SK-N-SH (cell line): ENCODE data around the gene LARP1B. TPM values are rescaled to one million over a fixed set of nuclear protein-coding genes. Genes with fewer than 3 reads are reported as not detected.

Source experiments
- CTCF ChIA-PET: fragments of 300-600, 350-600 bp; formaldehyde crosslinking; extraction: SDS; loops from one replicate; lab custom pipeline; 2021; lab: Yijun Ruan, JAX
- POLR2A ChIA-PET: fragments of 350-600 bp; sonication (Branson Sonifier 250); formaldehyde crosslinking; extraction: SDS; loops from one replicate; lab custom pipeline; 2020; ENCODE audit warnings: antibody characterized with exemption, inconsistent platforms; lab: Yijun Ruan, JAX
- DNase-seq: peaks from one replicate; pipeline ENCODE4 v3.0.0; 2012
- H2AFZ ChIP-seq: fragments of 200-600 bp; sonication (generic); 2 replicates; pipeline ENCODE4 v1.8.1; 2016; ENCODE audit warnings: antibody characterized with exemption, mild to moderate bottlenecking, low read depth
- H3F3A ChIP-seq: fragments of 200-600 bp; sonication (generic); replicated peaks from 2 replicates; pipeline ENCODE3; 2016; ENCODE audit warnings: antibody characterized with exemption, mild to moderate bottlenecking; ENCODE audit not compliant: insufficient read depth
- H3K27ac ChIP-seq, 2 experiments: fragments of 200-500 bp in 1 of 2; fragments of 200-600 bp in 1 of 2; sonication (Bioruptor generic) in 1 of 2; sonication (generic), shearing (Covaris generic) in 1 of 2; 2 replicates each; pipeline versions ENCODE4 v1.5.1 to v1.6.1; 2014 to 2016; ENCODE audit warnings: low read depth in 2 of 2, inconsistent platforms in 1 of 2, low read length in 1 of 2, mild to moderate bottlenecking in 1 of 2, mixed read lengths in 1 of 2
- H3K27me3 ChIP-seq: fragments of 200-600 bp; sonication (generic), shearing (Covaris generic); 2 replicates; pipeline ENCODE4 v1.6.1; 2016; ENCODE audit warnings: mixed run types; ENCODE audit not compliant: insufficient read depth
- H3K36me3 ChIP-seq, 2 experiments: fragments of 200-500 bp in 1 of 2; fragments of 200-600 bp in 1 of 2; sonication (Bioruptor generic) in 1 of 2; sonication (generic) in 1 of 2; replicated peaks in 1 of 2; 2 replicates each; pipeline versions ENCODE3 to v1.5.1; 2014 to 2016; ENCODE audit warnings: low read length in 1 of 2, mild to moderate bottlenecking in 1 of 2; ENCODE audit not compliant: insufficient read depth in 2 of 2, control insufficient read depth in 1 of 2
- H3K4me1 ChIP-seq, 2 experiments: fragments of 200-500 bp in 1 of 2; fragments of 200-600 bp in 1 of 2; sonication (Bioruptor generic) in 1 of 2; sonication (generic), shearing (Covaris generic) in 1 of 2; 2 replicates each; pipeline versions ENCODE4 v1.5.1 to v1.6.1; 2014 to 2016; ENCODE audit warnings: low read depth in 1 of 2, low read length in 1 of 2, mixed run types in 1 of 2; ENCODE audit not compliant: insufficient read depth in 2 of 2, control insufficient read depth in 1 of 2
- H3K4me2 ChIP-seq: fragments of 200-600 bp; sonication (generic), shearing (Covaris generic); 2 replicates; pipeline ENCODE4 v1.6.1; 2017; ENCODE audit warnings: mixed run types
- H3K4me3 ChIP-seq, 2 experiments: fragments of 200-500 bp in 1 of 2; fragments of 200-600 bp in 1 of 2; sonication (Bioruptor generic) in 1 of 2; sonication (generic), shearing (Covaris generic) in 1 of 2; 2 replicates each; pipeline versions ENCODE4 v1.5.1 to v1.8.1; 2014 to 2016; ENCODE audit warnings: low read depth in 2 of 2, inconsistent platforms in 1 of 2, low read length in 1 of 2, mild to moderate bottlenecking in 1 of 2, mixed read lengths in 1 of 2, moderate library complexity in 1 of 2
- H3K79me2 ChIP-seq: fragments of 200-600 bp; sonication (generic); 2 replicates; pipeline ENCODE4 v1.8.1; 2017; ENCODE audit warnings: mild to moderate bottlenecking; ENCODE audit not compliant: insufficient read depth
- H3K9ac ChIP-seq: fragments of 200-600 bp; sonication (generic); 2 replicates; pipeline ENCODE4 v1.6.1; 2017; ENCODE audit warnings: mixed run types
- H3K9me2 ChIP-seq: fragments of 200-600 bp; sonication (generic); 2 replicates; pipeline ENCODE4 v1.6.1; 2017; ENCODE audit warnings: mixed run types
- H3K9me3 ChIP-seq: fragments of 200-600 bp; sonication (generic); 2 replicates; pipeline ENCODE4 v1.6.1; 2017; ENCODE audit warnings: mixed run types, mild to moderate bottlenecking, moderate library complexity
- H4K20me1 ChIP-seq: fragments of 200-600 bp; sonication (generic); 2 replicates; pipeline ENCODE4 v1.6.1; 2017; ENCODE audit warnings: mild to moderate bottlenecking, mixed run types; ENCODE audit not compliant: insufficient read depth
- CHD2 ChIP-seq: fragments of 150-350 bp; IDR thresholded peaks from 2 replicates; pipeline ENCODE4 v1.6.1; 2018; ENCODE audit warnings: low read length; ENCODE audit not compliant: partially characterized antibody
- EP300 ChIP-seq, 2 experiments: IDR thresholded peaks; 2 replicates each; pipeline versions ENCODE4 v1.4.0 to v1.6.1; 2012; ENCODE audit warnings: borderline replicate concordance in 1 of 2, low read depth in 1 of 2, low read length in 1 of 2
- FOXJ3 ChIP-seq: sonication (generic); formaldehyde crosslinking; IDR thresholded peaks from 2 replicates; pipeline ENCODE4 v1.5.1; 2020; ENCODE audit warnings: mild to moderate bottlenecking, missing genetic modification reagents
- GABPA ChIP-seq: IDR thresholded peaks from 2 replicates; pipeline ENCODE4 v1.4.0; 2012; ENCODE audit warnings: low read depth, mild to moderate bottlenecking
- IRF3 ChIP-seq: fragments of 150-350 bp; IDR thresholded peaks from 2 replicates; pipeline ENCODE4 v1.6.1; 2016; ENCODE audit warnings: mild to moderate bottlenecking, low read depth, low read length
- JUND ChIP-seq: IDR thresholded peaks from 2 replicates; pipeline ENCODE4 v1.4.0; 2012
- MAX ChIP-seq: IDR thresholded peaks from 2 replicates; pipeline ENCODE4 v1.4.0; 2012; ENCODE audit warnings: low read depth
- MEF2A ChIP-seq: IDR thresholded peaks from 2 replicates; pipeline ENCODE4 v1.4.0; 2012; ENCODE audit warnings: low read depth, borderline replicate concordance
- NRF1 ChIP-seq: IDR thresholded peaks from 2 replicates; pipeline ENCODE4 v1.6.1; 2012; ENCODE audit warnings: low read depth, mild to moderate bottlenecking, low read length
- PBX3 ChIP-seq: IDR thresholded peaks from 2 replicates; pipeline ENCODE4; 2012
- POLR2AphosphoS5 ChIP-seq: IDR thresholded peaks from 2 replicates; pipeline ENCODE4 v1.6.1; 2012; ENCODE audit warnings: low read depth, low read length
- RAD21 ChIP-seq: IDR thresholded peaks from 2 replicates; pipeline ENCODE4 v1.6.1; 2012; ENCODE audit warnings: mild to moderate bottlenecking, low read length
- RFX5 ChIP-seq: IDR thresholded peaks from 2 replicates; pipeline ENCODE4 v1.6.1; 2012; ENCODE audit warnings: mild to moderate bottlenecking, improper control_type of control experiment, low read length
- RXRA ChIP-seq: IDR thresholded peaks from 2 replicates; pipeline ENCODE4 v1.4.0; 2012; ENCODE audit warnings: low read depth, mild to moderate bottlenecking, borderline replicate concordance
- SIN3A ChIP-seq: IDR thresholded peaks from 2 replicates; pipeline ENCODE4 v1.6.1; 2012; ENCODE audit warnings: low read depth, mild to moderate bottlenecking, low read length, moderate library complexity, borderline replicate concordance
- TAF1 ChIP-seq: IDR thresholded peaks from 2 replicates; pipeline ENCODE4 v1.6.1; 2012; ENCODE audit warnings: low read depth, mild to moderate bottlenecking, low read length, moderate library complexity, borderline replicate concordance
- TCF12 ChIP-seq: IDR thresholded peaks from 2 replicates; pipeline ENCODE4 v1.4.0; 2012
- WGBS: methylation state at CpG from one replicate; pipeline ENCODE4 v1.1.6; 2017; ENCODE audit warnings: low lambda C conversion rate; 5-methylcytosine and 5-hydroxymethylcytosine counted together
- polyA plus RNA-seq, 3 experiments: library from polyadenylated mRNA; depleted of rRNA; stranded (reverse); fragments of >200 nt; gene quantifications; 2 replicates each; pipeline ENCODE4 v1.2.3, GENCODE V29; 2012
- TF ChIP-seq, protein P1 (sequence below): IDR thresholded peaks from 2 replicates; pipeline ENCODE4 v1.4.0; 2012; ENCODE audit warnings: low read depth, borderline replicate concordance
- TF ChIP-seq, protein P2 (sequence below): IDR thresholded peaks from 2 replicates; pipeline ENCODE4 v1.4.0; 2012; ENCODE audit warnings: low read depth, borderline replicate concordance

LARP1B gene
- polyA plus RNA-seq, 1 of the 3 experiments (the other 2 are of a cell fraction) = 4.8 TPM

DNA sequence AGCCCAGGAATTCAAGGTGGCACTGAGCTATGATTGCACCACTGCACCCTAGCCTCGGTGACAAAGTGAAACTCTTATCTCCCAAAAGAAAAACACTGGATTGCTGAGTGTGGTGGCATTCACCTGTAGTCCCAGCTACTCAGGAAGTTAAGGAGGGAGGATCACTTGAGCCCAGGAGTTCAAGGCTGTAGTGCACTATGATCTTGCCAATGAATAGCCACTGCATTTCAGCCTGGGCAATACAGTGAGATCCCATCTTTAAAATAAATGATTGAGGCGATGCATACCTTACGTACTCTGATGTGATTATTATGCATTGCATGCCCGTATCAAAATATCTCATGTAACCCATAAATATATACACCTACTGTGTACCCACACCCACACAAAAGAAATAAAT is 31.2 kb upstream of the LARP1B start:
- WGBS = 94% methylated on average over 4 of the region's 4 CpGs
- Histone ChIP-seq H3K27ac (no peak overlapping the region), H3K4me3 (no peak overlapping the region), H3K4me1 (no peaks in the 10 kb centered on the region), H2AFZ (no peak overlapping the region), H3K36me3 (peaks cover 4 to 17% of the 10 kb centered on the region in 2 experiments), H3F3A (no peaks in the 10 kb centered on the region), H3K27me3 (no peaks in the 10 kb centered on the region), H3K4me2 (no peak overlapping the region), H3K9me3 (no peaks in the 10 kb centered on the region), H4K20me1 (no peaks in the 10 kb centered on the region), H3K79me2 (no peaks in the 10 kb centered on the region), H3K9me2 (no peaks in the 10 kb centered on the region), H3K9ac (no peak overlapping the region)
- ChIA-PET CTCF (no interaction called here), POLR2A (no interaction called here)
- TF ChIP-seq, protein P1, sequence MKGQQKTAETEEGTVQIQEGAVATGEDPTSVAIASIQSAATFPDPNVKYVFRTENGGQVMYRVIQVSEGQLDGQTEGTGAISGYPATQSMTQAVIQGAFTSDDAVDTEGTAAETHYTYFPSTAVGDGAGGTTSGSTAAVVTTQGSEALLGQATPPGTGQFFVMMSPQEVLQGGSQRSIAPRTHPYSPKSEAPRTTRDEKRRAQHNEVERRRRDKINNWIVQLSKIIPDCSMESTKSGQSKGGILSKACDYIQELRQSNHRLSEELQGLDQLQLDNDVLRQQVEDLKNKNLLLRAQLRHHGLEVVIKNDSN = no peak
- no peak for TF ChIP-seq TAF1
- TF ChIP-seq EP300 (IDR thresholded peaks at IDR 0.05; ENCODE audit: borderline replicate concordance in 1 of 2, low read depth in 1 of 2, low read length in 1 of 2) = no peak
- TF ChIP-seq PBX3 = no peak
- TF ChIP-seq POLR2AphosphoS5 = no peak
- TF ChIP-seq RXRA = no peak
- TF ChIP-seq SIN3A = no peak
- no peak for TF ChIP-seq MAX
- TF ChIP-seq, protein P2, sequence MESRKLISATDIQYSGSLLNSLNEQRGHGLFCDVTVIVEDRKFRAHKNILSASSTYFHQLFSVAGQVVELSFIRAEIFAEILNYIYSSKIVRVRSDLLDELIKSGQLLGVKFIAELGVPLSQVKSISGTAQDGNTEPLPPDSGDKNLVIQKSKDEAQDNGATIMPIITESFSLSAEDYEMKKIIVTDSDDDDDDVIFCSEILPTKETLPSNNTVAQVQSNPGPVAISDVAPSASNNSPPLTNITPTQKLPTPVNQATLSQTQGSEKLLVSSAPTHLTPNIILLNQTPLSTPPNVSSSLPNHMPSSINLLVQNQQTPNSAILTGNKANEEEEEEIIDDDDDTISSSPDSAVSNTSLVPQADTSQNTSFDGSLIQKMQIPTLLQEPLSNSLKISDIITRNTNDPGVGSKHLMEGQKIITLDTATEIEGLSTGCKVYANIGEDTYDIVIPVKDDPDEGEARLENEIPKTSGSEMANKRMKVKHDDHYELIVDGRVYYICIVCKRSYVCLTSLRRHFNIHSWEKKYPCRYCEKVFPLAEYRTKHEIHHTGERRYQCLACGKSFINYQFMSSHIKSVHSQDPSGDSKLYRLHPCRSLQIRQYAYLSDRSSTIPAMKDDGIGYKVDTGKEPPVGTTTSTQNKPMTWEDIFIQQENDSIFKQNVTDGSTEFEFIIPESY = no peak
- TF ChIP-seq NRF1 = no peak
- no peak for TF ChIP-seq FOXJ3 (CRISPR knock-in tag)
- TF ChIP-seq MEF2A = no peak
- no peak for TF ChIP-seq TCF12
- no peak for DNase-seq

- peaks cover 4 to 17% of the 10 kb centered on the region in 2 experiments for H3K36me3 ChIP-seq
- no peak overlapping the region for H3K9ac ChIP-seq
- H3K9me2 ChIP-seq = no peaks in the 10 kb centered on the region
- TF ChIP-seq IRF3 (no peak), PBX3 (no peak), JUND (no peak), CHD2 (no peak), RFX5 (no peak), MEF2A (no peak), RAD21 (no peak), GABPA (no peak)
- H3K27ac ChIP-seq = no peak overlapping the region
- 88% methylated on average over 3 of the region's 3 CpGs for WGBS
- no peaks in the 10 kb centered on the region for H3K9me3 ChIP-seq
- POLR2A ChIA-PET = no interaction called here
- no peak for DNase-seq
- H3K4me3 ChIP-seq = no peak overlapping the region
- no peaks in the 10 kb centered on the region; the same call in 1 of the 2 replicates for H3K79me2 ChIP-seq
- CTCF ChIA-PET = no interaction called here
- no peaks in the 10 kb centered on the region for H3K27me3 ChIP-seq
- H4K20me1 ChIP-seq = no peaks in the 10 kb centered on the region
- no peak overlapping the region for H3K4me2 ChIP-seq
- no peaks in the 10 kb centered on the region for H3F3A ChIP-seq
- H3K4me1 ChIP-seq = no peaks in the 10 kb centered on the region
- no peak overlapping the region for H2AFZ ChIP-seq
Measured at GRCh38 chr4:128031756-128032384, 29.2 kb upstream of the LARP1B start.
